Temporal lobe (tissue), 1 donor: Measurements from ENCODE around the gene LRP3. TPM values are rescaled to one million over a fixed set of nuclear protein-coding genes. Genes with fewer than 3 reads are reported as not detected.

Experiments used
- total RNA-seq: library from RNA; depleted of rRNA; stranded (reverse); fragments of >200 nt; gene quantifications from one replicate; pipeline ENCODE4 v1.2.3, GENCODE V29; 2014

The LRP3 gene
- total RNA-seq, 1 donor from 2014 or later = 57.5 TPM

Other genes starting within 250 kb of the LRP3 start
- gene CEP89, start 222.4 kb upstream of the LRP3 start, total RNA-seq = 21.9 TPM
- 1.5 TPM for gene FAAP24, start 222.1 kb upstream of the LRP3 start, total RNA-seq
- 3.0 TPM for gene RHPN2, start 129.4 kb upstream of the LRP3 start, total RNA-seq
- 9.1 TPM for gene GPATCH1, start 113.1 kb upstream of the LRP3 start, total RNA-seq
- not detected for gene WDR88, start 62.2 kb upstream of the LRP3 start, total RNA-seq
- 0.25 TPM for gene SLC7A10, start 31.5 kb downstream of the LRP3 start, total RNA-seq
- 1.2 TPM for gene CEBPA, start 108.2 kb downstream of the LRP3 start, total RNA-seq
- gene CEBPG, start 179.4 kb downstream of the LRP3 start, total RNA-seq = 26.6 TPM